Gastrocnemius medialis (tissue), 4 donors: Measurements from ENCODE around the gene ZYX.

Source experiments
- CTCF ChIP-seq, 5 experiments: fragments of 450-650 bp in 3 of 5; fragments of 200-600 bp in 2 of 5; sonication (generic) in 2 of 5; IDR thresholded peaks in 4 of 5; conservative IDR thresholded peaks in 1 of 5; 1 replicate in 4 of 5; 2 replicates in 1 of 5; pipeline ENCODE4 v1.5.1; 2016 to 2019; ENCODE audit warnings: antibody characterized with exemption in 5 of 5, mild to moderate bottlenecking in 3 of 5, moderate library complexity in 3 of 5
- POLR2A ChIP-seq, 2 donors: fragments of 450-650 bp; IDR thresholded peaks; one replicate each; pipeline ENCODE4 v1.6.1; 2017; ENCODE audit warnings: antibody characterized with exemption in 2 of 2, mild to moderate bottlenecking in 2 of 2, moderate library complexity in 2 of 2

DNA sequence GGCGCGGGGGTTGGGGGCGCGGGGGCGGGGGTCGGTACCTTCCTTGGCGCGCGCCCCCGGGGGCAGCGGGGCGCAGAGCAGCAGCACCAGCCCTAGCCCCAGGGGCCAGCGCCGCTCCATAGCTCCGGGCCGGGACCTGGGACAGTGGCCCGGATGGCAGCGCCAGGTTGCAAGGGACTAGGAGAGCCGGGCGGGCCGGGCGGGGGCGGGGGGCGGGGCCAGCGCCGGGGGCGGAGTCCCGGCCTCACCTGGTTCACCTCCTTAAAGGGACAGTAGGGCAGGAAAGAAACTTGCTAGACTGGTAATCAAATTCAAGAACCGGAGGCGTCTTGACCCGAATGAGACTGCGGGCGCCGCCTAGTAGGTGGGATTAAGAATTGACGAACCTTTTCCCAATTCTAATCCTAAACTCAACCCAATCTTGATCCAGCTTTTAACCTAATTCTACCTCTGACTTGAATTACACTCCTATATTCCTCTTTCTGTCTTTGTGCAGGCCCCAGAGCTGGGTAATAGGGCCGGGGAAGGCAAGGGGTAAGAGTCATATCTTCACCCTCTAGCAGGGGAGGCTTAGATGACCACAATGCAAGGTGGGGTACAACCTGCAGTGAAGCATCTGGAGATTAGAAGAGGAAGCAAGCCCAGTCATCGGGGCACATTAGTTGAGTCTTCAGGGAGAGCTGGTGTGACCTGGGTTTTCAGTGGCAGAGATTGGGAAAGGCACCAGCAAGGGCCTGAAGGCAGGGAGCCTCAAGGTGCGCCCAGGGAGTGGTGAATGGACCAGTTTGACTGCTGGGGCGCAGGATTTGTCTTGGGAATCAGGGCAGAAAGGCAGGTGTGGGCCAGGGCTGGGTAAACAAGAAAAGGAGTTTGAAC, 27.8 kb downstream of the ZYX start, which contains the start of gene EPHA1:
- TF ChIP-seq POLR2A (IDR thresholded peaks at IDR 0.05) = no peak
- TF ChIP-seq CTCF (IDR thresholded peaks at IDR 0.05 in 4 of 5, conservative IDR thresholded peaks at IDR 0.05 in 1 of 5) = no peak
